Upper lobe of left lung (tissue), 6 donors: Measurements from ENCODE around the gene FTL. TPM values are rescaled to one million over a fixed set of nuclear protein-coding genes. Genes with fewer than 3 reads are reported as not detected.
A peak's percentile ranks its signal among the peaks of the same experiment; 100 is the strongest.

Experiments
- ATAC-seq, 2 donors: fragments of 200-7000 bp; cut with Tn5 transposase; one replicate each; pipeline ENCODE4 v1.9.1; 2022; ENCODE audit warnings: mild to moderate bottlenecking in 2 of 2, moderate library complexity in 2 of 2; ENCODE audit not compliant: low FRiP score in 2 of 2
- DNase-seq, 2 donors: peaks; one replicate each; pipeline ENCODE4 v3.0.0-alpha.2; 2019 to 2020
- H3K27ac ChIP-seq, 4 donors: fragments of 200-600 bp; sonication (generic); one replicate each; pipeline ENCODE4 v1.5.1; 2016 to 2019
- H3K27me3 ChIP-seq, 4 donors: fragments of 200-600 bp; sonication (generic); one replicate each; pipeline ENCODE4 v1.5.1; 2017 to 2019
- H3K36me3 ChIP-seq, 4 donors: fragments of 200-600 bp; sonication (generic); one replicate each; pipeline ENCODE4 v1.5.1; 2016 to 2019
- H3K4me1 ChIP-seq, 4 donors: fragments of 200-600 bp; sonication (generic); one replicate each; pipeline ENCODE4 v1.5.1; 2018 to 2019
- H3K4me3 ChIP-seq, 4 donors: fragments of 200-600 bp; sonication (generic); one replicate each; pipeline ENCODE4 v1.5.1; 2017 to 2019; ENCODE audit warnings: mild to moderate bottlenecking in 2 of 4, moderate library complexity in 1 of 4
- H3K9me3 ChIP-seq, 4 donors: fragments of 200-600 bp; sonication (generic); one replicate each; pipeline ENCODE4 v1.5.1; 2018 to 2019
- CTCF ChIP-seq, 6 experiments: fragments of 450-650 bp in 4 of 6; fragments of 200-600 bp in 2 of 6; sonication (generic) in 2 of 6; IDR thresholded peaks; one replicate each; pipeline ENCODE4 v1.5.1; 2016 to 2019; ENCODE audit warnings: antibody characterized with exemption in 6 of 6
- EP300 ChIP-seq, 4 donors: sonication (generic); formaldehyde crosslinking; IDR thresholded peaks; one replicate each; pipeline ENCODE4 v1.5.1; 2017; ENCODE audit warnings: antibody characterized with exemption in 4 of 4, control low read depth in 2 of 4
- POLR2A ChIP-seq, 4 donors: fragments of 450-650 bp; IDR thresholded peaks; one replicate each; pipeline ENCODE4 v1.5.1; 2016 to 2017; ENCODE audit warnings: antibody characterized with exemption in 4 of 4, mild to moderate bottlenecking in 2 of 4
- POLR2AphosphoS5 ChIP-seq, 2 donors: sonication (generic); formaldehyde crosslinking; IDR thresholded peaks; one replicate each; pipeline ENCODE4 v1.5.1; 2017; ENCODE audit warnings: antibody characterized with exemption in 2 of 2
- WGBS, 2 donors: methylation state at CpG; one replicate each; pipeline ENCODE4 v1.1.5; 2017 to 2018; 5-methylcytosine and 5-hydroxymethylcytosine counted together
- total RNA-seq, 6 donors: library from RNA; depleted of rRNA in 4 of 6; stranded (reverse); fragments of >200 nt in 4 of 6; gene quantifications; one replicate each; pipeline versions ENCODE4 v1.1.0 to v1.2.1, GENCODE V29; 2016 to 2021
- donor health status: DM: no; HTN: no; CAD: no; lungs with moderate emphysema.
- donor health status: DM: no; HTN: yes; CAD: no; lungs with severe emphysema.

Gene FTL
- total RNA-seq, 6 donors from 2014 or later: 5,928 to 23,282 (median 11,982) TPM

- Histone ChIP-seq H3K9me3 (no peaks in the 10 kb centered on the region), H3K27me3 (no peaks in the 10 kb centered on the region), H3K4me3 (peak overlapping the region; percentile 39 to 97 (median 85)), H3K27ac (peak overlapping the region; percentile 88 to 98 (median 90)), H3K36me3 (peaks cover 13 to 36% (median 22%) of the 10 kb centered on the region in 4 donors), H3K4me1 (peaks cover 43 to 76% (median 52%) of the 10 kb centered on the region in 4 donors)
- WGBS, 2 donors: 16 to 26% methylated on average over 13 to 18 of the region's 19 CpGs
- peak in 1 of 2 donors; percentile 63 for DNase-seq
- no peak for ATAC-seq
- TF ChIP-seq POLR2A (IDR thresholded peaks at IDR 0.05) (peak in 1 of 4 donors; percentile 19), EP300 (IDR thresholded peaks at IDR 0.05) (no peak)
These were observed 687 bp upstream of the FTL start for GRCh38 chr19:48964205-48965039.

GRCh38 chr19:48965806-48966540 lies 864 bp downstream of the FTL start:
- peaks cover 13 to 49% (median 32%) of the 10 kb centered on the region in 4 donors for H3K36me3 ChIP-seq
- H3K4me1 ChIP-seq: peaks cover 47 to 70% (median 54%) of the 10 kb centered on the region in 4 donors
- peak; percentile 74 to 77 for ATAC-seq
- H3K27me3 ChIP-seq: no peaks in the 10 kb centered on the region
- TF ChIP-seq EP300 (IDR thresholded peaks at IDR 0.05): no peak
- TF ChIP-seq POLR2A (IDR thresholded peaks at IDR 0.05): peak in 1 of 4 donors; percentile 11
- TF ChIP-seq POLR2AphosphoS5 (IDR thresholded peaks at IDR 0.05): peak; percentile 56 to 77
- H3K9me3 ChIP-seq: no peaks in the 10 kb centered on the region
- H3K4me3 ChIP-seq: peak overlapping the region; percentile 80 to 97 (median 88)
- peak; percentile 89 for DNase-seq
- 7 to 17% methylated on average over 17 to 36 of the region's 36 CpGs for WGBS, 2 donors
- H3K27ac ChIP-seq: peak overlapping the region; percentile 88 to 98 (median 90)

DNA sequence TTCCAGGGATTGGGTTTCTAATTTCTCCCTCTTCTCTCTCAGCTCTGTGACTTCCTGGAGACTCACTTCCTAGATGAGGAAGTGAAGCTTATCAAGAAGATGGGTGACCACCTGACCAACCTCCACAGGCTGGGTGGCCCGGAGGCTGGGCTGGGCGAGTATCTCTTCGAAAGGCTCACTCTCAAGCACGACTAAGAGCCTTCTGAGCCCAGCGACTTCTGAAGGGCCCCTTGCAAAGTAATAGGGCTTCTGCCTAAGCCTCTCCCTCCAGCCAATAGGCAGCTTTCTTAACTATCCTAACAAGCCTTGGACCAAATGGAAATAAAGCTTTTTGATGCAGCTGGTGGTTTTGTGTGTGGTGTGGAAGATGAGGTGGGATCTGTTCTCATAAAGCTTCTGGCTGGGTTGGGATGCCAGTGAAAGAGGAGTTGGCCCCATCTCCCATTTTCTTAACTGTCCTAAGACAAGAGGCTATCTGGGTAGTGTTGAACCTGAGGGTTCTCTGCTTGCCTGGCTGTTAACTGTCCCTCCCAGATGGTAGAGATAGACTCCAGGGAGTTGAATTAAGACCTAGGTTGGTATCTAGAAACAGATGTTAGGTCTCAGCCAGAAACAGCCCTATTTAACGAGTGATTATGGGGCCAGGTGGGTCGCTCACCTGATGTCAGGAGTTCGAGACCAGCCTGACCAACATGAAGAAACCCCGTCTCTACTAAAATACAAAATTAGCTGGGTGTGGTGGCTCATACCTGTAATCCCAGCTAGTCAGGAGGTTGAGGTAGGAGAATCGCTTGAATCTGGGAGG lies 1.6 kb downstream of the FTL start:
- Histone ChIP-seq H3K4me1 (peaks cover 48 to 65% (median 53%) of the 10 kb centered on the region in 4 donors), H3K36me3 (peaks cover 13 to 55% (median 32%) of the 10 kb centered on the region in 4 donors), H3K27me3 (no peaks in the 10 kb centered on the region), H3K4me3 (peak overlapping the region; percentile 80 to 97 (median 88)), H3K9me3 (no peaks in the 10 kb centered on the region), H3K27ac (peak overlapping the region; percentile 88 to 98 (median 90))
- DNase-seq: peak in 1 of 2 donors; percentile 52
- WGBS, 2 donors: 68 to 81% methylated on average over 10 of the region's 10 CpGs
- TF ChIP-seq POLR2A (IDR thresholded peaks at IDR 0.05): no peak
- TF ChIP-seq CTCF (IDR thresholded peaks at IDR 0.05): no peak
- TF ChIP-seq POLR2AphosphoS5 (IDR thresholded peaks at IDR 0.05): peak in 1 of 2 donors; percentile 17
- no peak for ATAC-seq

DNA sequence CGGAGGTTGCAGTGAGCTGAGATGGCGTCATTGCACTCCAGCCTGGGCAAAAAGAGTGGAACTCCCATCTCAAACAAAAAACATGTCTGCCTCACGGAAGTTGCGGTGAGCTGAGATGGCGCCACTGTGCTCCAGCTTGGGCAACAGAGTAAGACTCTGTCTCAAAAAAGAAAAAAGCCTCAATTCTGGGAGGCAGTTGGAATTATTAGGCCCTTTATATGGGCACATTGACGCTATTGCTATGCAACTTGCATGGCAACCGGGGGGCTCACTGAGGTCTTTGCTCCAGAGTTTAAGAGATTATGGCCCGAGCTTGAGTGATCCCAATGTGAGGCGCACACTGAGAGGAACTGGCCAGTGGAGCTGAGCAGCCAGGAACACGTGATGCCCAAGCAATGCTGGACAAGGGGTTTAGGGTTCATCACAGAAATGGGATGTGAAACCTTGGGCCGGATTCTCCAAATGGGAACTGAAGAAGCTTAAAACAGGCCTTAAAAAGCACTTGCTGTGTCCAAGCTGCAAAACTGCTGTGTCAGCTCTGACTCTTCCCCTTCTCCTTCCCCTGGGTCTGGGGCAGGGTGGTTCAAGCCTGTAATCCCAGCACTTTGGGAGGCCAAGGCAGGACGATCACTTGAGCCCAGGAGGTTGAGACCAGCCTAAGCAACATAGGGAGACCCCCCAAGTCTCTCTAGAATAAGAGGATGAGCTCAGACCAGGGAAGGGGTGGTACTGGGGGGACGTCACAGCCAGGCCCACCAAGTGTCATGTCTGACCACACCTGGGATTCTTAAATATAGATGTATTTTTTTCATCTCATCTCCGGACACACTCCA lies 2.5 kb downstream of the FTL start:
- 69 to 75% methylated on average over 14 of the region's 14 CpGs for WGBS, 2 donors
- Histone ChIP-seq H3K27me3 (no peaks in the 10 kb centered on the region), H3K4me3 (peak overlapping the region in 3 of 4 donors; percentile 80 to 97 (median 90)), H3K36me3 (peaks cover 13 to 59% (median 36%) of the 10 kb centered on the region in 4 donors), H3K4me1 (peaks cover 42 to 57% (median 46%) of the 10 kb centered on the region in 4 donors), H3K27ac (peak overlapping the region; percentile 88 to 98 (median 90)), H3K9me3 (no peaks in the 10 kb centered on the region)
- ATAC-seq (peak in 1 of 2 donors; percentile 28), DNase-seq (peak in 1 of 2 donors; percentile 80)
- TF ChIP-seq EP300 (IDR thresholded peaks at IDR 0.05): peak in 1 of 4 donors; percentile 2
- TF ChIP-seq POLR2A (IDR thresholded peaks at IDR 0.05): peak in 3 of 4 donors; percentile 8 to 72 (median 24)
- TF ChIP-seq CTCF (IDR thresholded peaks at IDR 0.05): no peak
- peak; percentile 44 to 59 for TF ChIP-seq POLR2AphosphoS5 (IDR thresholded peaks at IDR 0.05)
